Measurements from ENCODE around the gene FUT7.

FUT7 gene

GRCh38 chr9:137031904-137032640, at the start of gene FUT7:
FUT7 (minus strand) TSS chr9:137032088; CDS start chr9:137031991, 97 bp downstream.
- DNase-seq (ENCODE audit: low read depth) = no peak
- H3K4me3 ChIP-seq (ENCODE audit: low read depth, low read length) = no peak within 1 kb of the TSS
- no peak for TF ChIP-seq CTCF (conservative IDR thresholded peaks at IDR 0.05; ENCODE audit: low read depth, low read length)

GRCh38 chr9:137080260-137081122, 48.6 kb upstream of the FUT7 start:
- no peak for DNase-seq (ENCODE audit: low read depth)
- no peak overlapping the region for H3K4me3 ChIP-seq (ENCODE audit: low read depth, low read length)
- TF ChIP-seq CTCF (conservative IDR thresholded peaks at IDR 0.05; ENCODE audit: low read depth, low read length) = no peak

GRCh38 chr9:137079401-137079787, 47.5 kb upstream of the FUT7 start:
- TF ChIP-seq CTCF (conservative IDR thresholded peaks at IDR 0.05; ENCODE audit: low read depth, low read length) = no peak
- DNase-seq (ENCODE audit: low read depth) = no peak
- no peak overlapping the region for H3K4me3 ChIP-seq (ENCODE audit: low read depth, low read length)

- peak; percentile 9 for DNase-seq (ENCODE audit: low read depth)
- no peak for TF ChIP-seq CTCF (conservative IDR thresholded peaks at IDR 0.05; ENCODE audit: low read depth, low read length)
- H3K4me3 ChIP-seq (ENCODE audit: low read depth, low read length) = peak overlapping the region; percentile 74
Observed at GRCh38 chr9:137078701-137079400, 47.0 kb upstream of the FUT7 start.

- peak overlapping the region; percentile 74 for H3K4me3 ChIP-seq (ENCODE audit: low read depth, low read length)
- peak; percentile 11 for DNase-seq (ENCODE audit: low read depth)
- TF ChIP-seq CTCF (conservative IDR thresholded peaks at IDR 0.05; ENCODE audit: low read depth, low read length) = no peak
Observed at GRCh38 chr9:137077758-137078693, 46.1 kb upstream of the FUT7 start.

All from choroid plexus epithelial cell (primary cell).